NCI-H2227 treated with DMSO at 0.1 percent for 48 hours (cell line): Measurements from ENCODE around the gene BMP10.
A peak's percentile ranks its signal among the peaks of the same experiment; 100 is the strongest.

Experiments used
- DNase-seq: peaks from one replicate; lab custom pipeline; 2025; lab: John Stamatoyannopoulos, UW

BMP10 gene, protein sequence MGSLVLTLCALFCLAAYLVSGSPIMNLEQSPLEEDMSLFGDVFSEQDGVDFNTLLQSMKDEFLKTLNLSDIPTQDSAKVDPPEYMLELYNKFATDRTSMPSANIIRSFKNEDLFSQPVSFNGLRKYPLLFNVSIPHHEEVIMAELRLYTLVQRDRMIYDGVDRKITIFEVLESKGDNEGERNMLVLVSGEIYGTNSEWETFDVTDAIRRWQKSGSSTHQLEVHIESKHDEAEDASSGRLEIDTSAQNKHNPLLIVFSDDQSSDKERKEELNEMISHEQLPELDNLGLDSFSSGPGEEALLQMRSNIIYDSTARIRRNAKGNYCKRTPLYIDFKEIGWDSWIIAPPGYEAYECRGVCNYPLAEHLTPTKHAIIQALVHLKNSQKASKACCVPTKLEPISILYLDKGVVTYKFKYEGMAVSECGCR

DNA sequence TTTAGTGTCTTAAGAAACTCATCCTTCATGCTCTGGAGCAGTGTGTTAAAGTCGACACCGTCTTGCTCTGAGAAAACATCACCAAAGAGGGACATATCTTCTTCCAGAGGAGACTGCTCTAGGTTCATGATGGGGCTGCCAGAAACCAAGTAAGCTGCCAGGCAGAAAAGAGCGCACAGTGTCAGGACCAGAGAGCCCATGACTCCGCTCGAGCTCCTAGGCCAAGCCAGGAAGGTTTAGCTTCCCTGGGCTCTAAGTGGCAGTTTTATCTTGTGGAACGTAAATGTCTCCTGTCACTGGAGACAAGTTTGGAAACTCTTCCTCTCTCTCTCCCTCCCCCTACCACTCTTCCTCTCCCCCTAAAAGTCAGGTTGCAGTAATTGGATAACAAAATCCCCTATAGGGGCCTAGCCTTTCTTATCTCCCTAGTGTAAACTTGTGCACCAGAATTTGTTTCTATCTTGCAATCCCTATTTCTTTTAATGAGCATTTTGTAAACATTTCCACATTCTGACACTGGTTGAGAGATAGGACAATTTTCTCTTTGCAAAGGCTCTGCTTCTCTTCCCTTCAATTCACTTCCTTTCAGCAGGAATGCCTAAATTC is at the start of gene BMP10:
TSS of gene BMP10 (minus strand) at position 239 of the 606 bp plus-strand sequence. CDS start at position 200, 39 bp downstream.
- no peak for DNase-seq

GRCh38 chr2:68920481-68921170 is 49.4 kb upstream of the BMP10 start:
- no peak for DNase-seq

DNA sequence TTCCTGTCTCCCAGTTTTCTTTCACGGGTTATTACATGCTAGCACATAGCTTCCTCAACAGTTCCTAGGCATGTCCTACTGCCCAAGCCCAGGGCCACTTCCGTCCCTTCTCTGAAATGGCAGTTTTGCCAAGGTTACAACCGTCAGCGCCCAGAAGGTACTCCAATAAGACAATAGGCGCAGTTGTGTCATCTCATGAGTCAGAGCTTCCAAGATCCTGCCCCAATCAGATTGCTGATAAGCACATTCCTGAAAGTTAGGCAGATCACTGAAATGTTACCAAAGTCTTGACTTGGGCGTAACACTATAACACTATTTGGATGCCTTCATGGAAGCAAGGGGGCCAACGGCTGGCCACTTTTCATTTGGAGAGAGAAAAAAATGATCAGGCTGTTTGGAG is 47.3 kb upstream of the BMP10 start:
- no peak for DNase-seq

- DNase-seq, result no peak
Measured at GRCh38 chr2:68917034-68917718, 46.0 kb upstream of the BMP10 start.

DNA sequence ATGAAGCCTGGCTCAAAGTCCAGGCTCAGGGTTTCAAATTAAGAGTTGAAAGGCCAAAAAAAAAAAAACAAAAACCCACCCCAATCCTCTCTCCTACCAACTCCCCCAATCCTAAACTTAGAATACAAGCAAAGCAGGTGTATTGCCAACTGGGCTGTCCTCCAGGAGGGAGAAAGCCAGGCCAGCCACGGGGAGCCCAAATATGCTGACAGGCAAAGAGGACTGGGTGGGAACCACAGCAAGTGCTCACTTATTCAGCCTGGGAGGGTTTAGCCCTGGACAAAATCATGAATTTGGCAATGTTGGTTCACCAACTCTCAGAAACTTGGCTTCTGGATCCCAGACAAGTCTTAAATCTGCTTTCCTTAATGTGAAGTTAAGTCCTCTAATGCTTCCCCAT is 45.0 kb upstream of the BMP10 start:
- no peak for DNase-seq

GRCh38 chr2:68915393-68915792 is 44.2 kb upstream of the BMP10 start:
- DNase-seq, result no peak

DNA sequence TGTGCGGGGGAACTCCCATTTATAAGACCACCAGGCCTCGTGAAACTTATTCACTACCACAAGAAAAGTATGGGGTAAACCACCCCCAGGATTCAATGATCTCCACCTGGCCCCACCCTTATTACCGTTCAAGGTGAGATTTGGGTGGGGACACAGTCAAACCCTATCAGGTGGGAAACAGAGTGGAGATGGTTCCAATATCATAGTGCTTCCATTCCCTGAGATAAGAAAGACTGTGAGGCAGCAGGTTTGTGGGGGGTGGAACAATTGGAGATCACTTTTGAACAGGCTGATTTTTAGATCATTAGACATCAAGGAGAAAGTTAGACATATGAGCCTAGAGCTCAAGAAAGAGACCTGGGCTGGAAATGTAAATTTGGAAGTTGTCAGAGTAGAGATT is 42.2 kb upstream of the BMP10 start:
- DNase-seq, result no peak

- DNase-seq, result no peak
Measured at GRCh38 chr2:68912732-68913131, 41.5 kb upstream of the BMP10 start.

- DNase-seq, result no peak
Measured at GRCh38 chr2:68912111-68912510, 40.9 kb upstream of the BMP10 start.

GRCh38 chr2:68911709-68912108 is 40.5 kb upstream of the BMP10 start:
- DNase-seq, result no peak

- no peak for DNase-seq
Measured at GRCh38 chr2:68911246-68911645, 40.0 kb upstream of the BMP10 start.

DNA sequence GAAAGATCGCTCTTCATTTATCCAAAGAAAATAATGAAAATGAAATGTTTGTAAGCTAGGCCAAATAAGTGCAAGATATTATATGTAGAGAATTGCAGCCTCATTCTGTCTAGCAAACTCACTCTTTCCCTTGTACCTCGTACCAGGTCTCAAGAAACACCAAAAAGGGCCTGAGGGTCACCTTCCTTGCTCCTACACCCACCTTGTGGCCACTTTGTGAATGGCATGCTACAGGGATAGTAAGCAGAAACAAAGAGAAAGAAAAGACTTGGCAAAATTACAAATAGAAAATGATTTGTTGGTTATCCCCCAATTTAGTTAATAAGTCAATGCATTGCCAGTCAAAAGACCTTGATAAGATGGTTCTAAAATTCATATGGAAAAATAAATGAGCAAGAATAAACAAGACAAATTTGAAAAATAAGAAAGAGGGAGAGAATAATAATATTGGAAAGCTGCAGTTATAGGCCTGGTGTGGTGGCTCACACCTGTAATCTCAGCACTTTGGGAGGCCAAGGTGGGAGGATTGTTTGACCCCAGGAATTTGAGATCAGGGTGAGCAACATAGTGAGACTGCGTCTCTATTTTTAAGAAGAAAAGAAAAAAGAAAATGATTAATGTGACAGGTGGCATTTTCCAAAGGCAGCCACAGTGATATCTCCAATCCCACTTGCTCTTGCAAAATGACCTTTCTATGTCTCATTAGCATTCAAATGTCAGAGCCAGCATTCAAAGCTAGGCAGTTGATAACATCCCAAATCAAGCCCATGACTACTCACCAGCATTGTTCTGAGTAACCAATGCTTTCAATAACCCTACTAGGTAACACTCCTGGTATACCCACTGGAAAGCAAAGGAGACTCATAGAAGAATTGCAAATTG is 38.8 kb upstream of the BMP10 start:
- DNase-seq, result peak; percentile 2

DNA sequence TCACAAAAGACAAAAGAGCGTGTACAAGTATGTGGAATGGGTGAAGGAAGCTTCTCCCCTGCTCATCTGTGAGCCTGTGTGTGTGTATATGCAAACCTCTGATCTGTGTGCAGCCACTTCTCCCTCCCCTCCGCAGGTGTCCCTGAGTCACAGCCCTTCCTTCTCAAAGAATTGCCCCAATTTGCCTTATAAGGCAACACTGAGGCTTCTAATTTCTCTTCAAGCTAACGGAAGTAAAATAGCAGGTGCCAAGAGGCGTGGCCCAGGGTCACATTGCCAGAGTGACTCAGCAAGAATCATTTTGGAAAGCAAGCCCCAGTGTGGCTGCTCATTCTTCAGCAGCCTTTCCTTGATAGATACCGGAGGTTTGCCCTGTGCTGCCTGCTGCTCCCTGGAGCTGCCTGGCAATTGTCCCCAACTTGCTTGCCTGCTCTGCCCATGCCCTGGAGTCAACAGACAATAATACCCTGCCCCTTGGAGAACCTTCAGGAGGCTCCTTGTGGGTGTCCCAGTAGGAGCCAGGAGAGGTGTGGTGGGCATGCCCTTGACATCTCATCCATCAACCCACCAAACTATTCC is 37.3 kb upstream of the BMP10 start:
- DNase-seq, result peak; percentile 33

DNA sequence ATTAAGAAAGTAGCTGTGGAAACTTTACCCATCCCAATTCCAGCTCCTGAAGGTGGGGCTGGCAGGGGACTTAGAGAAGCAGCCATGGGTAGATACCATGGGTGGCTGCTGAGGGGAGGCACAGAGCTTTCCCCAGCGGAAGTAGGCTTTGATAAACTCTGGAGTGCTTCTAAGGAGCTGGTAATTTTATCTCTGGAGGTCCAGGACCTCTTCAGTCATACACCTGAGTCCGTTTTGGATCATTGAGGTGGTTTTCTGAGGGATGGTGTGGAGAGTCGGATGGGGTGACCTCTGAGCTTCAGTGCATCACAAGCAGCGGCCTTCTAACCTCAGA is 36.7 kb upstream of the BMP10 start:
- DNase-seq, result no peak

DNA sequence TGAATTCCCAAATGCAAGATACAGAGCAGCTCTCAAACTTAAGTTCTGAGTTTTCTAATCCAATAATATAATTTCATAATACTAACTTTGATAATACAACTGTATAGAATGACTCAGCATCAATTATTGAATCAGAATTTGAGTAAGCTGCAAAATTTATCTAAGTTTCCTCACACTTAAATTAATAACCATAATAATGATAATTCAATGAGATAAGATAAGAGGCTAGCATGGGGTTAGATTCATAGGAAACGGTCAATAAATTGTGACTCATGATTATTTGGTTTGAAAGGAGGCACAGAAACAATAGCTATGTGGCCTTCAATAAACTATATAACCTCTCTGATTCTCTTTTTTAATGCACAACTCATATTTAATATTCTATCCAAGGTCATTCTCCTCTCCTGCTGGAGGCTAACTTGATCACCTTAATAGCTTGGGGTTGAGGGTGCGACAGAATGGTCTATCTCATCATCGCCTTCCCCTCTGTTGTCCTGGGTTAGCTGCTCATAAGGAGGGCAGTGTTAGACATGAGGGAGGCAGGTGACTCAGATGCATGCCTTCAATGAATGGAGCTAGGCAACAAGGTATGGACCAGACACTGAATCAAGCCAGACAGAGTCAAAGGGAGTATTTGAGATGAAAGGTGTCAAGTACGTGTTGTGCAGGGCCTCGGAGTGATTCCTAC is 36.2 kb upstream of the BMP10 start:
- DNase-seq, result no peak

GRCh38 chr2:68906716-68907115 is 35.5 kb upstream of the BMP10 start:
- DNase-seq, result no peak

DNA sequence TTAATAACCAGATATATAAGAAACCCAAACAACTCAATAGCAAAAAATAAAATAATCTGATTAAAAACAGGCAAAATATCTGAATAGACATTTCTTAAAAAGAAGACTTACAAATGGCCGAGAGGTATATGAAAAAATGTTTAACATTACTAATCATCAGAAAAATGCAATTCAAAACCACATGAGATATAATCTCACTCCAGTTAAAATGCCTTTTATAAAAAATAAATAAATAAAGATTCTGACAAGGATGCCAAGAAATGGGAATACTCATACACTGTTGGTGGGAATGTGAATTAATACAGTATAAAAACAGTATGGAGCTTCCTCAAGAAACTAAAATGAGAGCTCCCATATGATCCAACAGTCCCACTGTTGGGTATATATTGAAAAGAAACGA is 33.9 kb upstream of the BMP10 start:
- no peak for DNase-seq

- DNase-seq, result no peak
Measured at GRCh38 chr2:68901561-68901960, 30.4 kb upstream of the BMP10 start.

DNA sequence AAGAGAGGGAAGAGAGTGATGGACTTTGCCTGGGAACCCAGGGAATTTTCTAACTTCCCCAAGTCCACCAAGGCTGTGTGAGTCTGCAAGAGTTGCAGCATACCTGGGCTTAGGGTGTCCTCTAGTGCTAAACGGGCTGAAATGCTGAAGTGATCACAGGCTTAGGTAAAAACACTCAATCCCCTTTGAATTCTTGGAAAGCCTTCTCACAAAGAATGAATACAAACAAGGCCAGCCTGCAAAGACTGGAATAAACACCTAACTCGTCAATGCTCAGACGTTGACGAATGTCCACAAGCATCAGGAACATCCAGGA is 30.0 kb upstream of the BMP10 start:
- DNase-seq, result no peak

DNA sequence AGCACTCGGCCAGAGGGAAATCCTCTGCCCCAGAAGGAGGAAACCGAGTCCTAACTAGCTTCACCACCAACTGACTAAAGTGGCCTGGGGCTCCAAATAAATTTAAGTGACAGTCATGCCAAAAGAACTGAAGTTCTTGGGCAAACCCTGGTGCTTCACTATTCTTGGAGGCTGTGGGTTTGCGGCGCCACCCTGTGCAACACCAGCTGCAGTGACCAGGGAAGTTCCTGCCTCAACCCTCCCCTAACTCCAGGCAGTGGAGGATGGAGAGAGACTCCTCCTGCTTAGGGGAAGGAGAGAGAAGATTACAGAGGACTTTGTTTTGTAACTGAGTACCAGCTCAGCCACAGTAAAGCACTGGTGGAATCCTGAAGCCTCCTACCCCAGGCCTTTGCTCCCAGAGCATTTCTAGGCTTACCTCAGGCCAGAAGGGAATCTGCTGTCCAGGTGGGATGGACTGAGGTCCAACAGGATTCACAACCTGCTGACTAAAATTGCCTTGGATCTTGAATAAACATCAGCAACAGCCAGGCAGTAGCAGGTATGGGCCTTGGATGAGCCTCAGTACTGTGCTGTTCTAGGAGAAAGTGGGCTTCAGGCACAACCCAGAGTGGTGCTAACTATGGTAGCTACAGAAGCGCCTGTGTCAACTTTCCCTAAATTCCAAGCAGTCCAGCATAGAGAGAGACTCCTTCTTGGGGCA is 29.4 kb upstream of the BMP10 start:
- no peak for DNase-seq
